Spleen (tissue), 11 donors: Measurements from ENCODE around the gene ZNF177. TPM values are rescaled to one million over a fixed set of nuclear protein-coding genes. Genes with fewer than 3 reads are reported as not detected.

Experiments
- DNase-seq: peaks from one replicate; pipeline ENCODE4 v3.0.0-alpha.2; 2020
- H3K27ac ChIP-seq, 8 donors: fragments of 200-600 bp; sonication (generic) in 7 of 8; 1 replicate in 4 of 8; 2 replicates in 4 of 8; pipeline versions ENCODE4 v1.5.0 to v1.8.0; 2016 to 2021; ENCODE audit warnings: inconsistent platforms in 4 of 8, mild to moderate bottlenecking in 4 of 8, moderate library complexity in 1 of 8
- H3K27me3 ChIP-seq, 7 donors: fragments of 200-600 bp; sonication (generic) in 6 of 7; replicated peaks in 1 of 7; 1 replicate in 4 of 7; 2 replicates in 3 of 7; pipeline versions ENCODE4 v1.5.0 to v1.8.0; 2016 to 2021; ENCODE audit warnings: inconsistent platforms in 3 of 7, mild to moderate bottlenecking in 1 of 7
- H3K36me3 ChIP-seq, 6 donors: fragments of 200-600 bp; sonication (generic) in 5 of 6; 1 replicate in 4 of 6; 2 replicates in 2 of 6; pipeline versions ENCODE4 v1.5.0 to v1.8.0; 2016 to 2021; ENCODE audit warnings: inconsistent platforms in 2 of 6
- H3K4me1 ChIP-seq, 6 donors: fragments of 200-600 bp; sonication (generic) in 5 of 6; 1 replicate in 3 of 6; 2 replicates in 3 of 6; pipeline versions ENCODE4 v1.5.0 to v1.8.0; 2016 to 2021; ENCODE audit warnings: inconsistent platforms in 3 of 6
- H3K4me3 ChIP-seq, 8 donors: fragments of 200-600 bp; sonication (generic) in 7 of 8; 1 replicate in 4 of 8; 2 replicates in 4 of 8; pipeline versions ENCODE4 v1.5.0 to v1.8.0; 2016 to 2021; ENCODE audit warnings: inconsistent platforms in 4 of 8, mild to moderate bottlenecking in 4 of 8, moderate library complexity in 2 of 8
- H3K9me3 ChIP-seq, 8 donors: fragments of 200-600 bp; sonication (generic) in 7 of 8; 1 replicate in 4 of 8; 2 replicates in 4 of 8; pipeline versions ENCODE4 v1.5.0 to v1.8.0; 2016 to 2021; ENCODE audit warnings: inconsistent platforms in 4 of 8
- POLR2A ChIP-seq, 3 donors: fragments of 450-650 bp; IDR thresholded peaks; one replicate each; pipeline ENCODE4 v1.5.1; 2017; ENCODE audit warnings: antibody characterized with exemption in 3 of 3, mild to moderate bottlenecking in 1 of 3
- POLR2AphosphoS5 ChIP-seq, 3 donors: sonication (generic); formaldehyde crosslinking; IDR thresholded peaks; one replicate each; pipeline ENCODE4 v1.5.1; 2017; ENCODE audit warnings: antibody characterized with exemption in 3 of 3
- whole genome bisulfite sequencing, 5 donors: extraction: QIAGEN DNeasy Blood & Tissue Kit in 3 of 5; methylation state at CpG; one replicate each; pipeline versions ENCODE4 v1.1.5 to v1.1.7; 2013 to 2018; 5-methylcytosine and 5-hydroxymethylcytosine counted together
- intact Hi-C: fragments of 100-400 bp; cut with DNase I; formaldehyde crosslinking; loops from one replicate; pipeline ENCODE4 v1.15.0; 2023; ENCODE audit warnings: low total_unique reads
- polyA plus RNA-seq, 3 donors: library from polyadenylated mRNA; stranded (reverse); fragments of 200-250 nt; gene quantifications; one replicate each; pipeline ENCODE4 v1.2.1, GENCODE V29; 2013
- total RNA-seq, 7 donors: library from RNA; depleted of rRNA in 3 of 7; stranded (reverse); fragments of >200 nt in 3 of 7; fragmentation: NEBNext Ultra II Directional in 4 of 7; extraction: Animal tissue kit (Norgen Biotek cat#: 25700) in 4 of 7; gene quantifications; one replicate each; pipeline versions ENCODE4 v1.1.0 to v1.2.1, GENCODE V29; 2016 to 2021
- TF ChIP-seq, protein P1 (sequence below), 11 experiments: fragments of 200-600 bp in 7 of 11; fragments of 450-650 bp in 4 of 11; sonication (generic) in 4 of 11; IDR thresholded peaks in 8 of 11; conservative IDR thresholded peaks in 3 of 11; 1 replicate in 7 of 11; 2 replicates in 4 of 11; pipeline versions ENCODE4 v1.4.0 to v1.8.0; 2016 to 2021; ENCODE audit warnings: antibody characterized with exemption in 11 of 11, inconsistent platforms in 4 of 11, mild to moderate bottlenecking in 1 of 11
- donor health status: healthy with polysubstance abuse.
- donor health status: DM: no; HTN: no; CAD: no; lungs with moderate emphysema.
- donor health status: DM: no; HTN: no; CAD: no.
- donor health status: Bipolar disorder and iron deficiency.
- donor health status: healthy.
- donor health status: DM: no; HTN: no; CAD: no.
- donor health status: DM: yes; HTN: yes; CAD: no.

ZNF177 gene
- total and polyA plus RNA-seq, 10 donors = 1.1 to 5.2 (median 2.6) TPM

DNA sequence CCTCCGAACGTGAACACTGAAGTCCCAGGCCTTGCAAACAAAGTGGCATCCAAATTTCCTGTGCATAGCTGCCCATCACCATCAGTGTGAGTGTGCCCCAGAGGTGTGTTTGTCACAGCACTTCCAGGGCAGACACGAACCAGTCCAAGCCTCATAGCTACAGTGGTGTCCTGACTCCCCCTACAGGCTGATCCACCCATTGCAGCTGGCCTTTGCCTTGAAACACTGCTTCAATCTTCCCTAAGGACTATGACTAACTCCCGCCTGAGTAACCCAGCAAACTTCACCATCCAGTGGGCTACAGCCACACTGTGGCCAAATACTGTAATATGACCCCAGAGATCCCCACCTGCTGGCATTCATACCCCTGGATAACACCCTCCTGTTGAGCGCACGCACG, 68.7 kb downstream of the ZNF177 start:
- DNase-seq = no peak
- no peak for TF ChIP-seq POLR2A (IDR thresholded peaks at IDR 0.05)
- TF ChIP-seq POLR2AphosphoS5 (IDR thresholded peaks at IDR 0.05) = no peak
- TF ChIP-seq, protein P1, sequence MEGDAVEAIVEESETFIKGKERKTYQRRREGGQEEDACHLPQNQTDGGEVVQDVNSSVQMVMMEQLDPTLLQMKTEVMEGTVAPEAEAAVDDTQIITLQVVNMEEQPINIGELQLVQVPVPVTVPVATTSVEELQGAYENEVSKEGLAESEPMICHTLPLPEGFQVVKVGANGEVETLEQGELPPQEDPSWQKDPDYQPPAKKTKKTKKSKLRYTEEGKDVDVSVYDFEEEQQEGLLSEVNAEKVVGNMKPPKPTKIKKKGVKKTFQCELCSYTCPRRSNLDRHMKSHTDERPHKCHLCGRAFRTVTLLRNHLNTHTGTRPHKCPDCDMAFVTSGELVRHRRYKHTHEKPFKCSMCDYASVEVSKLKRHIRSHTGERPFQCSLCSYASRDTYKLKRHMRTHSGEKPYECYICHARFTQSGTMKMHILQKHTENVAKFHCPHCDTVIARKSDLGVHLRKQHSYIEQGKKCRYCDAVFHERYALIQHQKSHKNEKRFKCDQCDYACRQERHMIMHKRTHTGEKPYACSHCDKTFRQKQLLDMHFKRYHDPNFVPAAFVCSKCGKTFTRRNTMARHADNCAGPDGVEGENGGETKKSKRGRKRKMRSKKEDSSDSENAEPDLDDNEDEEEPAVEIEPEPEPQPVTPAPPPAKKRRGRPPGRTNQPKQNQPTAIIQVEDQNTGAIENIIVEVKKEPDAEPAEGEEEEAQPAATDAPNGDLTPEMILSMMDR (IDR thresholded peaks at IDR 0.05 in 8 of 11, conservative IDR thresholded peaks at IDR 0.05 in 3 of 11) = peak in 7 of 11 experiments; percentile 21 to 69 (median 59)
- peaks cover 11 to 48% (median 28%) of the 10 kb centered on the region in 6 donors for H3K4me1 ChIP-seq
- peaks cover 0 to 76% (median 56%) of the 10 kb centered on the region in 6 donors for H3K36me3 ChIP-seq
- H3K27me3 ChIP-seq = no peaks in the 10 kb centered on the region
- WGBS, 5 donors = 88 to 95% (median 93%) methylated on average over 3 to 7 of the region's 7 CpGs
- H3K4me3 ChIP-seq = no peak overlapping the region
- H3K9me3 ChIP-seq = peaks cover 0 to 32% (median 9%) of the 10 kb centered on the region in 8 donors
- H3K27ac ChIP-seq = no peak overlapping the region
- intact Hi-C loops = loop anchor here (10.0 kb wide), 2 partner anchors 127 to 363 kb away; partner anchors contain the start of gene ZNF699

Other genes starting within 250 kb of the ZNF177 start
- not detected for gene OR7G1, start 247.2 kb upstream of the ZNF177 start, total RNA-seq
- not detected for gene OR7G1, start 247.2 kb upstream of the ZNF177 start, polyA plus RNA-seq
- not detected for gene OR7G3, start 236.1 kb upstream of the ZNF177 start, total RNA-seq
- not detected for gene OR7G3, start 236.1 kb upstream of the ZNF177 start, polyA plus RNA-seq
- gene ZNF317, start 222.6 kb upstream of the ZNF177 start, total RNA-seq = 10 to 100 TPM; 33.5 to 43.8 (median 35.6) TPM
- gene ZNF317, start 222.6 kb upstream of the ZNF177 start, polyA plus RNA-seq = 10 to 100 TPM; 30.2 to 51.2 (median 31.2) TPM
- not detected for gene OR7D2, start 184.0 kb upstream of the ZNF177 start, total RNA-seq
- under 1 TPM in 2 of 3 donors, not detected in 1; 0.02 to 0.03 TPM for gene OR7D2, start 184.0 kb upstream of the ZNF177 start, polyA plus RNA-seq
- not detected for gene OR7D4, start 143.4 kb upstream of the ZNF177 start, total RNA-seq
- gene OR7D4, start 143.4 kb upstream of the ZNF177 start, polyA plus RNA-seq = not detected
- gene OR7E24, start 112.1 kb upstream of the ZNF177 start, total RNA-seq = not detected
- not detected for gene OR7E24, start 112.1 kb upstream of the ZNF177 start, polyA plus RNA-seq
- gene ZNF699, start 53.2 kb upstream of the ZNF177 start, total RNA-seq = 10 to 100 TPM in 5 of 7 donors, 1 to 10 TPM in 2; 7.7 to 16.2 (median 10.6) TPM
- gene ZNF699, start 53.2 kb upstream of the ZNF177 start, polyA plus RNA-seq = 1 to 10 TPM in 2 of 3 donors, under 1 TPM in 1; 0.67 to 1.4 (median 1.1) TPM
- 10 to 100 TPM; 25.9 to 40.1 (median 27.6) TPM for gene ZNF559, start 38.8 kb upstream of the ZNF177 start, total RNA-seq
- gene ZNF559, start 38.8 kb upstream of the ZNF177 start, polyA plus RNA-seq = 10 to 100 TPM; 27.7 to 33.5 (median 28.5) TPM
- gene ZNF266, start 72.6 kb downstream of the ZNF177 start, total RNA-seq = 10 to 100 TPM; 26.0 to 73.0 (median 42.9) TPM
- gene ZNF266, start 72.6 kb downstream of the ZNF177 start, polyA plus RNA-seq = 10 to 100 TPM; 42.6 to 75.5 (median 59.2) TPM
- under 1 TPM in 1 of 7 donors, not detected in 6; 0.19 TPM for gene ZNF560, start 135.6 kb downstream of the ZNF177 start, total RNA-seq
- gene ZNF560, start 135.6 kb downstream of the ZNF177 start, polyA plus RNA-seq = under 1 TPM in 2 of 3 donors, not detected in 1; 0.02 to 0.04 TPM
- 10 to 100 TPM; 12.1 to 22.7 (median 16.9) TPM for gene ZNF426, start 175.6 kb downstream of the ZNF177 start, total RNA-seq
- 1 to 10 TPM; 1.7 to 3.4 (median 2.4) TPM for gene ZNF426, start 175.6 kb downstream of the ZNF177 start, polyA plus RNA-seq
- 10 to 100 TPM; 27.7 to 44.8 (median 35.0) TPM for gene ZNF121, start 221.5 kb downstream of the ZNF177 start, total RNA-seq
- gene ZNF121, start 221.5 kb downstream of the ZNF177 start, polyA plus RNA-seq = 1 to 10 TPM; 5.5 to 9.1 (median 8.2) TPM